Stimulated activated CD8-positive, alpha-beta memory T cell treated with anti-CD3 and anti-CD28 coated beads, Interleukin-7, amount 100 ng/mL, for 4 hours (primary cell): ENCODE measurements around the gene MTTP.

Experiments
- DNase-seq, 2 donors: peaks; one replicate each; pipeline ENCODE4 v3.0.0-alpha.2; 2020; ENCODE audit warnings: low read depth in 2 of 2

The MTTP gene

GRCh38 chr4:99642725-99643489 is 68.3 kb downstream of the MTTP start:
- no peak for DNase-seq

- no peak for DNase-seq
These were observed 69.8 kb downstream of the MTTP start for GRCh38 chr4:99644453-99644852.

GRCh38 chr4:99645036-99645435 is 70.4 kb downstream of the MTTP start:
- DNase-seq, result no peak

DNA sequence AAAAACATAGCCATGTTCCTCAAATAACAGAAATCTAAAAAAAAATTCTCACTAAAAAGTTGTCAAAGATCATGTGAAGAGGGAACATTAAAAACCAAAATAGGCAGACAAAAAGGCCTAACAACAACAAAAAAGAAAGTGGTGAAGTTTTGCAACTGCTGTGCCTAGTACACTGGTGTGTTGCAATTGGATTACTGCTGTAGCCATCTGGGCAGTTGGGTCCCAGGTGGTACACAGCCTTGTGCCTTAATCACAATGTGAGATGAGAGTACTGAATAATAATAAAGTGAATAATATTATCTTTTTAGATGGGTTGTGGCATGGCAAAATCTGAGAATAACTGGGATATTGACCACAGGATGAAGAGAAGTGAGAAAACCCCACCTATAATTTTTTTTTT is 71.0 kb downstream of the MTTP start:
- no peak for DNase-seq

- no peak for DNase-seq
These were observed 72.4 kb downstream of the MTTP start for GRCh38 chr4:99647071-99647470.

- DNase-seq, result no peak
These were observed 73.7 kb downstream of the MTTP start for GRCh38 chr4:99648321-99648720.

DNA sequence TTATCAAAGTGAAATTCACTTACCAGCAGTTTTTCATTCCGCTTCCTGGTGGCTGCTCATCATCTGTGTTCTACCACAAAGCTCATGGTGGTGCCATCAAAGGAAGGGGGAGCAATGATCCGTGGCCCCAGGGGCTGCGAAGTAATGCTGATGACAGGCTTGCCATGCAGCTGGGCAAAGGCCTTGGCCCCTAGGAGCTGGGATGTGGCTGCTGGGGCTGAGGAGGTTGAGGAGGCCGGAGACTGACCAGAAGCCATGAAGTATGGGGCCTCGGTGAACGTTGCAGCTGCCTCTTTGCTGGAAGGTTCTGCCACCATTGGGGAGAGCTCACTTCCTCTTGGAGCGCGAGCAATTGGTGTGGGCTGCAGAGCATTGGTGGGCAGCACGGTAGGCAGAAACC is 74.6 kb downstream of the MTTP start:
- DNase-seq, result no peak

DNA sequence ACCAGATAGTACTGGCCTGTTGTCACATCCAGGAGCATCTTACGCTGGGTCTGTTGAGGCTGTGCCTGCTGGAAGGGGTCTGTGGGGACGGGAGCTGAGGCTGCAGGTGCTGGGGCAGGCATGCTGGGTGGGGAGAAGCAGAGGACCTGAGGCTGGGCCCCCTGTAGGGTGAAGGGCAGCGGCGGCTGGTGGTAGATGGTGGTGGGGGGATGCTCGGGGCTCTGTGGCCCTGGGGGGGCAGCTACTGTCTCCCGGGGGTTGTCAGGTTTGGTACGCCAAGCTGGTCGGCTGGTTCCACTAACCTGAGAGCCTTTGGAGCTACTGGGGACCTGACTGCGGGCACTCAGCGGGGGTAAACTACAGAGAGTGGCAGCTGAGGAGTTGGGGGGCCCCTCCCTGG is 75.2 kb downstream of the MTTP start:
- DNase-seq, result no peak

- no peak for DNase-seq
These were observed 76.6 kb downstream of the MTTP start for GRCh38 chr4:99651016-99651769.

- no peak for DNase-seq
These were observed 77.3 kb downstream of the MTTP start for GRCh38 chr4:99651811-99652485.

- DNase-seq, result no peak
These were observed 78.2 kb downstream of the MTTP start for GRCh38 chr4:99652596-99653436.

DNA sequence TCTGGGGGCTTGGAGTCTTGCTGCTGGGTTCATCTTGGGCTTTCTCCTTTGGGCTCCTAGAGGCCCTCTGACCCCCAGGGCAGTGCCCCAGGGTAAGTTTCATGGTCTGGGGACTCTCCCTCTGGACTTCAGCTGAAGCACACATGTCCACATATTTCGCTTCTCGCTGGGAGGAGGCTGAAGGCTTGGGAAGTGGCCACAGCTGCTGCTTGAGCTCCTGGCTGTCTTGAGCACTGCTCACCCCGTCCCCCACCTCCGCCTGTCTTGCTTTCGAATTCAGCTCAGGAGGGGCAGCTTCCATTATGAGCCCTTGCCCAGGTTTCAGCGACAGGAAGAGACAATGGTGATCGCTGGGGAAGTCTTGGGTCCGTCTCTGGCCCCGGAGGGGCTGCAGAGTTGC is 79.3 kb downstream of the MTTP start:
- no peak for DNase-seq

DNA sequence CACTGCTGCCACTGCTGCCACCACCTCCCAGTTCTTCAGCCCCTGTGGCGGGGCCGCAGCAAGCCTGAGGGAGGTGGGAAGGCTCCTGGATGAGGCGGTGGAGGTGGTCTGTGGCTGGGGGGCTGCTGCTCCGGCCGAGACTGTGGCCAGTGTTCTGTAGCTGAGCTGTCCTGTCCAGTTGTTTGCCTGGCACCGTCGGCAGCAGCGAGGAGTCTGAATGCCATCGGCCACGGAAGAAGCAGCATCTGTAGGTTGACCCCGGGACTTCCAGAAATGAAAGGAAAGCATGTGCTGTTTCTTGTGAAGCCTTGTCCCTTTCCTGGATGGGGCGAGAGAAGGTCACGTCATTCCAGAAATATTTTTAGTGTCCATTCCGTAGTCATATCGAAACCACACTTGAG is 79.7 kb downstream of the MTTP start:
- no peak for DNase-seq

- DNase-seq, result no peak
These were observed 80.9 kb downstream of the MTTP start for GRCh38 chr4:99655308-99656081.

DNA sequence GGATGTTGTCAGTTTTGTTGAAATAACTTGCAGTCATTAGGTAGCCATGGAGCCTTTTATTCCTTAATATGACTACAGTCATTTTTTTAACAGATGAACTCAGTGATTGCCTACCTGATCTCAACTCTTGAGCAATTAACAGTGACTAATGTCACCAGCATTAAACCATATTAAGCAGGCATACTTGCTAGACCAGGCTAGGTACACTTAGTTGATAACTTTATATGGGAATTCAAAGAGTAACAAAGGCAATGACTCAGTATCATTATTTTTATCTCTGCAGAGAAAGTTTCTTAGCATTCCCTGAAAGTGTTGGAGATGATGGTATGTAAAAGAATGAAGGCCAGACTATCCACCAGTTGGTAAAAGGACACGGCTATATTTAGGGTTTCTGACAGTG is 83.2 kb downstream of the MTTP start, which contains the start of gene C4orf54:
Gene C4orf54 (minus strand): TSS at position 31 of the 400 bp plus-strand sequence. CDS start 3,180 bp downstream, outside the sequence.
- no peak for DNase-seq

- no peak for DNase-seq
These were observed 84.0 kb downstream of the MTTP start for GRCh38 chr4:99658666-99659065.

DNA sequence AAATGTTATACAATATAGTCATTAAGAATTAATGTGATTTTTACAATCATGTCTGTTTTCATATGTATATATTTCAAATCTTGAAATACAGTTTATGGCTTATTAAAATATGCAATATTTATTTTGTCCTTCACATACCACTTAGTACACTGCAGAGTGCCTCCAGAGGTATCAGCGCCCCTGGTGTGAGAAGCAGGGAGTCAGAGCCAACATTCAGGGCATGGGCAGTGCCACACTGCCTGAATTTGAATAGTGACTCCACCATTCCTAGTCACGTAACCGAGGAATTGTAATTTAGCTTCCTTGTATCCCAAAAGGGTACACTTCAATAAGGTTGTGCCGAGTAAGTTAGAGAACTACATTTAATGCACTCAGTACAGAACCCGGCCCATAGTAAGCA is 87.3 kb downstream of the MTTP start:
- DNase-seq, result no peak

- no peak for DNase-seq
These were observed 90.1 kb downstream of the MTTP start for GRCh38 chr4:99664716-99665115.

- DNase-seq, result no peak
These were observed 91.4 kb downstream of the MTTP start for GRCh38 chr4:99665983-99666382.

GRCh38 chr4:99668472-99668871 is 93.8 kb downstream of the MTTP start:
- DNase-seq, result no peak

DNA sequence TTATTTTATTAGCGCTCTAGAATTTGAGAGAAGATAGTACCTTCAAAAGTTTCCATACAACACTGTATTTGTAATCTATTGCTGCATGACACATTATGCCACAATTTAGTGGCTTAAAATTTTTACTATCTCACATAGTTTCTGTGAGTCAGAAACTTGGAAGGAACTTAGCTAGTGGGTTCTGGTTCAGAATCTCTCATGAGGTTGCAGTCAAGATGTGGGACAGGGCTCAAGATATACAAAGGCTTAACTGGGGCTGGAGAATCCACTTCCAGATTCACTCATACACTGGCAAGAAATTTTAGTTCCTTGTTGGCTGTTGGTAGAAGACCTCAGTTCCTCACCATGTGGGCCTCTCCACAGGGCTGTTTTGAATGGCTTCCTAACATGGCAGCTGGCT is 94.5 kb downstream of the MTTP start:
- DNase-seq, result no peak
